GM19239 (cell line): ENCODE measurements around the gene MINDY2.
A peak's percentile ranks its signal among the peaks of the same experiment; 100 is the strongest.
"Not testable (repeated sequence)": the region's sequence is repeated elsewhere in the genome, so short reads cannot be mapped to it uniquely, and the experiment has no call there.

Experiments used
- DNase-seq: peaks from one replicate; pipeline ENCODE4 v3.0.0; 2011; ENCODE audit warnings: low spot score; ENCODE audit not compliant: insufficient read length
- FAIRE-seq: peaks from 2 replicates; lab custom pipeline; 2011; peaks lifted over from hg19 to GRCh38; lab: Jason Lieb, UNC

MINDY2 gene

GRCh38 chr15:58795825-58796224 is 24.7 kb downstream of the MINDY2 start:
- FAIRE-seq (no peak), DNase-seq (no peak)

- no peak for DNase-seq
- FAIRE-seq, result no peak
Measured at GRCh38 chr15:58797505-58797904, 26.4 kb downstream of the MINDY2 start.

- DNase-seq (no peak), FAIRE-seq (no peak)
Measured at GRCh38 chr15:58805095-58805494, 34.0 kb downstream of the MINDY2 start.

GRCh38 chr15:58823267-58823666 is 52.2 kb downstream of the MINDY2 start:
- not testable (repeated sequence) for DNase-seq, FAIRE-seq

GRCh38 chr15:58830556-58830955 is 59.5 kb downstream of the MINDY2 start:
- no peak for DNase-seq
- peak; percentile 42 for FAIRE-seq

GRCh38 chr15:58833681-58834426 is 62.8 kb downstream of the MINDY2 start:
- DNase-seq, FAIRE-seq: not testable (repeated sequence)

- no peak for DNase-seq
- FAIRE-seq, result peak; percentile 37
Measured at GRCh38 chr15:58839485-58839884, 68.4 kb downstream of the MINDY2 start.

- DNase-seq (no peak), FAIRE-seq (no peak)
Measured at GRCh38 chr15:58840048-58840447, 68.9 kb downstream of the MINDY2 start.

GRCh38 chr15:58842713-58843396 is 71.8 kb downstream of the MINDY2 start:
- FAIRE-seq (peak; percentile 83), DNase-seq (no peak)

GRCh38 chr15:58851205-58851604 is 80.1 kb downstream of the MINDY2 start:
- FAIRE-seq, DNase-seq: not testable (repeated sequence)

GRCh38 chr15:58852347-58852746 is 81.2 kb downstream of the MINDY2 start:
- FAIRE-seq (no peak), DNase-seq (no peak)

- no peak for FAIRE-seq
- no peak for DNase-seq
Measured at GRCh38 chr15:58854593-58854992, 83.5 kb downstream of the MINDY2 start.

- DNase-seq (no peak), FAIRE-seq (no peak)
Measured at GRCh38 chr15:58856086-58856485, 85.0 kb downstream of the MINDY2 start.

GRCh38 chr15:58856621-58857020 is 85.5 kb downstream of the MINDY2 start:
- DNase-seq, FAIRE-seq: not testable (repeated sequence)

GRCh38 chr15:58862326-58862725 is 91.2 kb downstream of the MINDY2 start:
- FAIRE-seq (no peak), DNase-seq (no peak)

GRCh38 chr15:58864602-58865424 is 93.7 kb downstream of the MINDY2 start:
- DNase-seq, result no peak
- no peak for FAIRE-seq

- no peak for DNase-seq
- no peak for FAIRE-seq
Measured at GRCh38 chr15:58865425-58865880, 94.4 kb downstream of the MINDY2 start.

GRCh38 chr15:58867926-58868325 is 96.8 kb downstream of the MINDY2 start:
- no peak for FAIRE-seq
- no peak for DNase-seq

- no peak for DNase-seq
- no peak for FAIRE-seq
Measured at GRCh38 chr15:58870451-58870850, 99.3 kb downstream of the MINDY2 start.

- FAIRE-seq, result no peak
- no peak for DNase-seq
Measured at GRCh38 chr15:58873267-58873666, 102.2 kb downstream of the MINDY2 start.

GRCh38 chr15:58875343-58875742 is 104.2 kb downstream of the MINDY2 start:
- no peak for FAIRE-seq
- DNase-seq, result no peak
